GM19455 (cell line): ENCODE results near the gene TP53.
A peak's percentile ranks its signal among the peaks of the same experiment; 100 is the strongest.

Experiments used
- ATAC-seq: cut with Tn5 transposase; IDR thresholded peaks from one replicate; pipeline ENCODE4 v1.9.1; 2021; ENCODE audit not compliant: unreplicated experiment

The TP53 gene

GRCh38 chr17:7707446-7707845, 20.2 kb upstream of the TP53 start:
- no peak for ATAC-seq

GRCh38 chr17:7706631-7707354, 19.5 kb upstream of the TP53 start:
- ATAC-seq = no peak

GRCh38 chr17:7705269-7706255, 18.3 kb upstream of the TP53 start:
- no peak for ATAC-seq

GRCh38 chr17:7704601-7705268, 17.4 kb upstream of the TP53 start, which contains the start of gene EFNB3:
Gene EFNB3, plus strand, starts transcription at chr17:7705202. Its CDS starts 397 bp downstream, at chr17:7705599.
- ATAC-seq = no peak

GRCh38 chr17:7703584-7704479, 16.5 kb upstream of the TP53 start:
- no peak for ATAC-seq

GRCh38 chr17:7702776-7703175, 15.5 kb upstream of the TP53 start:
- ATAC-seq = no peak

- no peak for ATAC-seq
Observed at GRCh38 chr17:7701681-7702080, 14.4 kb upstream of the TP53 start.

GRCh38 chr17:7700510-7700909, 13.2 kb upstream of the TP53 start:
- no peak for ATAC-seq

- no peak for ATAC-seq
Observed at GRCh38 chr17:7697828-7698588, 10.7 kb upstream of the TP53 start.

GRCh38 chr17:7695586-7695985, 8.3 kb upstream of the TP53 start:
- no peak for ATAC-seq

- ATAC-seq = no peak
Observed at GRCh38 chr17:7688808-7689316, 1.6 kb upstream of the TP53 start.

GRCh38 chr17:7687908-7688807, 868 bp upstream of the TP53 start, which contains the start of gene WRAP53:
Gene WRAP53, plus strand, starts transcription at chr17:7688477. Its CDS starts 172 bp downstream, at chr17:7688649.
- peak; percentile 66 for ATAC-seq

GRCh38 chr17:7686222-7687071, 843 bp downstream of the TP53 start:
- peak; percentile 43 for ATAC-seq

- ATAC-seq = peak; percentile 51
Observed at GRCh38 chr17:7685533-7686221, 1.6 kb downstream of the TP53 start.

- no peak for ATAC-seq
Observed at GRCh38 chr17:7684851-7685532, 2.3 kb downstream of the TP53 start.

- ATAC-seq = no peak
Observed at GRCh38 chr17:7677388-7678067, 9.8 kb downstream of the TP53 start.
